NCI-H1092 (cell line): ENCODE results near the gene RNF166.

ENCODE experiments used
- DNase-seq: peaks from one replicate; lab custom pipeline; 2025; lab: John Stamatoyannopoulos, UW

RNF166 gene

DNA sequence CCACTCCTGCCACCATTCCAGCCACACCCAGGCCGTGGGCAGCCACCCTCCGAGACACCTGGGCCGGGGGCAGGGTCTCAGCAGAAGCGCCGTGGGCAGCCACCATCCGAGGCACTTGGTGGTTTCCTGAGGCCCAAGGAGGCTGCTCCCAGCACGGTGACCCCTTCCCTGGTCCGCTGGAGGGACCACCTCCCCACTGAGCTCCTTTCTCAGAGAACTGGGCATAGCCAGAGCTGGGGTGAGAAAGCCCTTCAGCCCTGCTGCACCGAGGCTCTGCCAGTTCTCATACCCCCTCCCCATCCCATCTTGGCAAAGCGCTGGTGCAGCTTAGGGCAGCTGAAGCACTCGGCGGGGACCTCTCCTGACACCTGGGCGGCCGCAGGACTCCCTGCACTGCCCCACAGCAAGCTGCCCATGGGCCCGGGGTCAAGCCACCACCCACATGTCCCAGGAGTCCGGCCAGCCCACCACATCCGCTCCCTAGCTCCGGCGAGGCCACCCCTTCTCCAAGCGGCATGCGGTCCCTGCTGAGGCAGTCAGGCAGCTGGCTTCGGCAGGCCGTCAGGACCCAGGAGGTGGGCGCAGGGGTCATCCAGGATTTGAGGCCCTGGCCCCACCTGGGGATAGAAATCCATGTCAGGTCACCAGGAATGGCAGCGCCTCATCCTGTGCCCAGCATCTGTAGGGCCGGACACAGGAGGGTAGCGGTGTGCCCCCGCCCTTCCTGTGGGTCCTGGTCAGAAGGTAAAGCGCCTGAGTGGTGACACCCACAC is 54.0 kb downstream of the RNF166 start:
- DNase-seq, result no peak

DNA sequence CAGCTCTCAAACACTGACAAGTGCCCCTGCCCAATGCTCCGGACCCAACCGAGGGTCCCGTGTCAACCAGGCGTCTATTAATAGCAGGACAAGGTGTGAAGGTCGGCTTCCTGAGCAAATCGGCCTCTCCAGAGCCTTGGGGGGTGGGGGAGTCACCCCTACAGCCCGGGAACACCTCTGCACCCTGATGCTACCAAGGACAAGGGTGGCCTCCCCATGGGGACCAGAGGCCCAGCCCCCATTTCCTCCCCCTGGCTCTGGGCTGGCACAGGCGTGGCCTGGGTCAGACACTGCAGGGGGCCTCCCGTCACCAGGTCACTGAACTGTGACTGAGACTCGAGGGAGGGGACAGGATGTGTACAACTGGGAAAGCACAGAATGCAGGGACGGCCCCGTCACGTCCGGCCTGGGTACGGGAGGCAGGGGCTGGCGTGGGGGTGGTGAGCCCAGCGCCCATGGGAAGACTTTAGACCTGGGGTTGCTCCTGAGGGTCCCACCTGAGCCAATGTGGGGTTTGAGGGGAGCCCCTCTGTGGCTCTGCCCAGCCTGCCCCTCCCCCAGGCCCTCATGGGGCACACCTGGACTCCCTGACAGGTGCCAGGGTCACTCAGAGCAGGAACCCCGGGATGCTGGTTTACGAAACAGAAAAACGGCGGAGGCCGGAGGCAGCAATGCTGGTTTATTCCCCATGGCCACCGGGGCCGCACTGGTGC is 54.8 kb downstream of the RNF166 start:
- no peak for DNase-seq

DNA sequence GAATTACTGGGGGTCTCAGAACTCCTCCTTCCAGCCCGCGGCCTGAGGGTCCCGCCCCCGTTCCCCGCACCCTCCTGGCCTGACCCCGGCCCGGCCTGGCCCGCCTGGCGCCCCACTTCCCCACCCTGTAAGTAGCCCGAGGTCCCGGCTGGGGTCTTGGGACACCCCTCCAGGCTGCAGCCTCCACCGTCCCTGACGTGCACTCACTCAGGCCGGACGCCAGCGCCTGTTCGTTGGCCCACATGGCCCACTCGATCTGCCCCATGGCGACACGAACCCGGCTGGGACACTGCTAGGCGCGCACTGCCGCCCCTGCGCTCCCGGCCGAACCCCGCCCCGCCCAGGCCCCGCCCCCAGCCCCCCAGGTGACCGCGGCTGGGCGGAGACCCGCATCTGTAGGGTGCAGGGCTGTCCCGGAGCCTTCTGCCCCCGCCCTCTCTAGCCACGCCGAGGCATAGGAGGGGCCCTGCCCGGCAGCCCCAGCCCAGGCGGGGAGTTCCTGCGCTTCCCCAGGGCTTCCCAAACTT is 55.4 kb downstream of the RNF166 start, which contains the start of gene CYBA:
CYBA (minus strand) TSS at position 305 of the 527 bp plus-strand sequence; CDS start at position 265, 40 bp downstream.
- DNase-seq, result no peak

DNA sequence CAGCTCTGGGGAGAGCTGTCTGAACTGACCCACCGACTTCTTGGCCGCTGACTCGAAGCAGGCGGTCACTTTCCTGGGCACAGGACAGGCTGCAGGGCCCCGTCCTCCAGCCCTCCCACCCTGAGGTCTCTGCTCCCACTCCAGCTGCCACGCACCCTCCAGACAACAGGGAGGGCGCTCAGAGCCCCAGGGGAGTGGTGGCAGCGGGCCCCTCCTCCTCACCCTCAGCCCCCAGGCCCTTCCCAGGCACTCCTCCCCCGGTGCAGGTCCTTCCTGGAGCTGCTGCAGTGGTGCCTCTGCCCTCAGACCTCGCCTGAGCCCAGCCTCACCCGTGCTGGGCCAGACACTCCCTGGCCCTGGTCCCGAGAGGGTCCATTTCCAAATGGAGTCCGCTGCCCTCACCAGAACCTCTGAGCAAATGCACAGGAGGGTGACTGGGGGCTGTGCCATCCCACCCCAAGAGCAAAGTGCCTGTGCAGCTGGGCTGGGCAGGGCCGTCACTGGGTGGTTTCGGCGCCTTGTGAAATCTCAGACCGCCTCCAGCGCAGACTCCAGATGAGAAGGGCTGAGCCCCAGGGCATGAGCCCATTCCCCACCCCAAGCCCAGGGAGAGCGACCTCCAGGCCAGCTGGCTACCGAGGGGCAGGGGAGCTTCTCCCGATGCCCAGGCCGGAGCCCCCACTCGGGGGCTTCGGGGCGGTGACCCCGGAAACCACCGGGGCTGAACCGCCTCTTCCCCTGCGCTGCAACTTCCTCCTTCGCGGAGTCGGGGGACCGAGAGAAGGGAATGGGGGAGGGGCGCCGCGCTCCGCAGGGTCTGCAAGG is 56.1 kb downstream of the RNF166 start:
- no peak for DNase-seq

DNA sequence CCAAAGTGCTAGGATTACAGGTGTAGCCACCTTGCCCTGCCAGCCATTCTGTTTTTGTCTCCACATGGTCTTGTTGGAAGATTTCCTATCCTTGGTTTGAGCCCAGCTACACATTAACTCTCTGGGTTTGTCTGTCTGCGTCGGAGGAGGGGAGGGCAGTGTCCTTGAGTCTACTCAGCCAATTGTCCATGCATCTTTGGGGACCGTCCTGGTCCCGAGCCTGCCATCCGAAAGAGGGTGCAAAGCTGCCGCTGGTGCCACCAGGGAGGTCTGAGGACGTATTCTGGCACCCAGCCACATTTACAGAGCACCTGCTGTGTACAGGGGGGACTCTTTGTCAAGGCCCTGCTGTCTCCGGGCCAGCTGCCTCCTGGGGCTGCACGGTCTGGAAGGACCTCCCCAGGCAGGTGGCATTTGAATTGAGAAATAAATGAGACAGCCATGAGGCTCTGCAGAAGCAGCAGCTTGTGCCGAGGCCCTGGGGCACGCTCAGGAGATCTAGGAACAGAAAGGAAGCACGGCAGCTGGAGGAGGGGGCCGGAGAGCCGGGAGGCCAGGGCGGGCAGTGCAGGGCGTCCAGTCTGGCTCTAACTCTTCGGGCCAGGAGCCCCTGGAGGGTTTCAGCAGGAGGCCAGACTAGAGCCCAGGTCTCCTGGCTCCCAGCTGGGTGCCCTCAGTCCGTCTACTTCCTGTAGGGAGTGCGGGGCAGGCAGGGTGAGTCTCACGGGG is 56.8 kb downstream of the RNF166 start:
- DNase-seq, result peak; percentile 72

DNA sequence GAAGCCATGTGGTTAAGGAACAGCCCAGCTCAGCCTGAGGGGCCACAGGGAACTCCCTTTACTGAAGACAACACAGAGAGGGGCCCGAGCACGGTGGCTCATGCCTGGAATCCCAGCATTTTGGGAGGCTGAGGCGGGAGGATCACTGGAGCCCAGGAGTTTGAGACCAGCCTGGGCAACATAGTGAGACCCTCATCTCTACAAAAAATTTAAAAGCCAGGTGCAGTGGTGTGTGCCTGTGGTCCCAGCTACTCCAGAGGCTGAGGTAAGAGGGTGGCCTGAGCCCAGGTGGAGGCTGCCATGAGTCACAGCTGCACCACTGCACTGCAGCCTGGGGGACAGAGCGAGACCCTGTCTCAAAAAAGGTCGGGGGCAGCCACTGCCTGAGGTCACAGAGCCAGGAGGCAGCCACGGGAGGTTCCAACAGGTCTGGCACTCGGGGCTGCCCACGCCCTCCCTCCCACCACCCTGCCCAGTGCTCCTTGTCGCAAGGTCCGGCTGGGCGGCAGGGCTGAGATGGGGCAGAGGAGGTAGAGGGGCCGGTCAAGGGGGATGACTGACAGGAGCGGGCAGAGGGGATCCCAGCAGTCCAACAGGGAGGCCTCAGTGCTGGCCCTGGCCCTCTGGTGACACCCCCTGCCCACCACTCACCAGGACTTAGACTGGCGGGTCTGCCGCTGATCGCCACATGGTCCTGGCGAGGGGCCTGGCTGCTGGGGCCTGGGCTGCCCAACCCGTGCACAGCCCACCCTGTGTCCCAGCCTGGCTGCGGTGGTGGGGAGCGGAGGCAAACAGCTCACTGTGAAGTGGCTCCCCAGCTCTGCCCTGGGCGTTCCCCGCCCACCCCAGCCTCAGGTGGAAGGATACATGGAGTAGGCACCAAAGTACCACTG is 58.8 kb downstream of the RNF166 start:
- no peak for DNase-seq
